Lower lobe of right lung (tissue), 2 donors: ENCODE results near the gene C9orf78. TPM values are rescaled to one million over a fixed set of nuclear protein-coding genes. Genes with fewer than 3 reads are reported as not detected.

Experiments
- ATAC-seq, 2 donors: fragments of 200-7000 bp; cut with Tn5 transposase; one replicate each; pipeline ENCODE4 v1.9.1; 2020 to 2022; ENCODE audit warnings: mild to moderate bottlenecking in 2 of 2, moderate library complexity in 2 of 2
- DNase-seq: peaks from one replicate; pipeline ENCODE4 v3.0.0-alpha.2; 2020
- H3K27ac ChIP-seq: fragments of 200-600 bp; one replicate; pipeline ENCODE4 v1.8.0; 2022
- H3K27me3 ChIP-seq: fragments of 200-600 bp; one replicate; pipeline ENCODE4 v1.8.0; 2022; ENCODE audit warnings: low read depth
- H3K36me3 ChIP-seq: fragments of 200-600 bp; one replicate; pipeline ENCODE4 v1.8.0; 2022; ENCODE audit warnings: mild to moderate bottlenecking
- H3K4me1 ChIP-seq: fragments of 200-600 bp; one replicate; pipeline ENCODE4 v1.8.0; 2022
- H3K4me3 ChIP-seq: fragments of 200-600 bp; one replicate; pipeline ENCODE4 v1.8.0; 2022; ENCODE audit warnings: mild to moderate bottlenecking
- H3K9me3 ChIP-seq: fragments of 200-600 bp; one replicate; pipeline ENCODE4 v1.8.0; 2022
- CTCF ChIP-seq: fragments of 200-600 bp; IDR thresholded peaks from one replicate; pipeline ENCODE4 v1.8.0; 2022; ENCODE audit warnings: antibody characterized with exemption, mild to moderate bottlenecking
- intact Hi-C: fragments of 100-400 bp; cut with DNase I; formaldehyde crosslinking; loops from one replicate; pipeline ENCODE4 v1.11.0; 2022
- total RNA-seq: library from RNA; stranded (reverse); fragmentation: NEBNext Ultra II Directional; extraction: Animal tissue kit (Norgen Biotek cat#: 25700); gene quantifications from one replicate; pipeline ENCODE4 v1.2.1, GENCODE V29; 2021
- donor health status: DM: no; HTN: yes; CAD: no; lungs with severe emphysema.

The C9orf78 gene
- total RNA-seq, 1 donor from 2014 or later, result 42.0 TPM

DNA sequence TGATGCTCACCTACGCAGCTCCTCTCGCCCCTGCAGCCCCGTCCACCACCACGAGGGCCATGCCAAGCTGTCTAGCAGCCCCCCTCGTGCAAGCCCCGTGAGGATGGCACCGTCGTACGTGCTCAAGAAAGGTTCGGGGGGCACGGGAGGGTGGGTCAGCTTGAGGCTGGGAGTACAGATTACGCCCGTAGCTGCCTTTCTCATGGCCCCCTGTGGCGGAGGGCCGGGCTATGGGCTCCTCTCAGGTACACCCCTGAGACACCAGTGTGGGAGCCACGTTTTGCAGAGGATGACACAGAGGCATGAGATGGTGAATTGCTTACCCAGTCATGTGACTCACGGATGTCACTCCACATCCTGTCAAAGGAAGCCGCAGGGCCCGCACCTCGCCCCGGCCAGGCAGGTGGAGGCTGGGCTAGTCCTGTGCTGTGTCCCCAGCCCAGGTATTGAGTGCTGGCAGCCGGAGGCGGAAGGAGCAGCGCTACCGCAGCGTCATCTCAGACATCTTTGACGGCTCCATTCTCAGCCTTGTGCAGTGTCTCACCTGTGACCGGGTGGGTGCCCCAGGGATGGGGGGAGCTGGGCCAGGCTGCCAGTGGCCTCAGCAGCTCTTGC, 33.9 kb upstream of the C9orf78 start:
- peaks cover 38% of the 10 kb centered on the region for H3K36me3 ChIP-seq
- no peak for DNase-seq
- peak overlapping the region; percentile 22 for H3K27ac ChIP-seq
- intact Hi-C loops, result no loop called here
- TF ChIP-seq CTCF, result no peak
- no peak overlapping the region for H3K4me3 ChIP-seq
- no peaks in the 10 kb centered on the region for H3K4me1 ChIP-seq
- ATAC-seq, result peak; percentile 63 to 84
- no peaks in the 10 kb centered on the region for H3K27me3 ChIP-seq
- no peaks in the 10 kb centered on the region for H3K9me3 ChIP-seq

DNA sequence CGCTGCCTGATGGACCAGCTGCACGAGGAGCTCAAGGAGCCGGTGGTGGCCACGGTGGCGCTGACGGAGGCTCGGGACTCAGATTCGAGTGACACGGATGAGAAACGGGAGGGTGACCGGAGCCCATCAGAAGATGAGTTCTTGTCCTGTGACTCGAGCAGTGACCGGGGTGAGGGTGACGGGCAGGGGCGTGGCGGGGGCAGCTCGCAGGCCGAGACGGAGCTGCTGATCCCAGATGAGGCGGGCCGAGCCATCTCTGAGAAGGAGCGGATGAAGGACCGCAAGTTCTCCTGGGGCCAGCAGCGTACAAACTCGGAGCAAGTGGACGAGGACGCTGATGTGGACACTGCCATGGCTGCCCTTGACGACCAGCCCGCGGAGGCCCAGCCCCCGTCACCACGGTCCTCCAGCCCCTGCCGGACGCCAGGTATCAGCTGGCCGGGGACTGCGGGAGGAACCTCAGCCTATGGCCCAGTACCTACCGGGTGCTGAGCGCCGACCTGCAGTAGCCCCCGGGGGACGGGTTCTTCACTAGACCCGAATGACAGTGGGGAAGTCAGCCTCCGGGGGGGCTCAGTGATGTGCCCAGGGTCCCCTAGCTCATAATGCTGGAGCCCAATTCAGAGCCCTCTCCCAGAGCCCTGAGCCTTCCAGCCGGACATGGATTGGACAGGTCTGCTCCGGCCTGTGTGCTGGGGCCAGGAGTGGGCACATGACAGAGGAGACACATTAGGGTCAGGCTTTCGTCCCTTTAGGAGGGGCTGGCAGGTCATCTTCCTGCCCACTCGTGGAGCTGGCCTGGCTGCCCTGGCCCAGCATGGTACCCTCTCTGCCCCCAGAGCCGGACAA, 33.2 kb upstream of the C9orf78 start:
- H3K4me1 ChIP-seq, result no peaks in the 10 kb centered on the region
- no peaks in the 10 kb centered on the region for H3K27me3 ChIP-seq
- no peak overlapping the region for H3K4me3 ChIP-seq
- ATAC-seq (peak in 1 of 2 donors; percentile 4), DNase-seq (no peak)
- peaks cover 32% of the 10 kb centered on the region for H3K36me3 ChIP-seq
- H3K27ac ChIP-seq, result peak overlapping the region; percentile 18
- H3K9me3 ChIP-seq, result no peaks in the 10 kb centered on the region
- intact Hi-C loops, result no loop called here
- no peak for TF ChIP-seq CTCF

DNA sequence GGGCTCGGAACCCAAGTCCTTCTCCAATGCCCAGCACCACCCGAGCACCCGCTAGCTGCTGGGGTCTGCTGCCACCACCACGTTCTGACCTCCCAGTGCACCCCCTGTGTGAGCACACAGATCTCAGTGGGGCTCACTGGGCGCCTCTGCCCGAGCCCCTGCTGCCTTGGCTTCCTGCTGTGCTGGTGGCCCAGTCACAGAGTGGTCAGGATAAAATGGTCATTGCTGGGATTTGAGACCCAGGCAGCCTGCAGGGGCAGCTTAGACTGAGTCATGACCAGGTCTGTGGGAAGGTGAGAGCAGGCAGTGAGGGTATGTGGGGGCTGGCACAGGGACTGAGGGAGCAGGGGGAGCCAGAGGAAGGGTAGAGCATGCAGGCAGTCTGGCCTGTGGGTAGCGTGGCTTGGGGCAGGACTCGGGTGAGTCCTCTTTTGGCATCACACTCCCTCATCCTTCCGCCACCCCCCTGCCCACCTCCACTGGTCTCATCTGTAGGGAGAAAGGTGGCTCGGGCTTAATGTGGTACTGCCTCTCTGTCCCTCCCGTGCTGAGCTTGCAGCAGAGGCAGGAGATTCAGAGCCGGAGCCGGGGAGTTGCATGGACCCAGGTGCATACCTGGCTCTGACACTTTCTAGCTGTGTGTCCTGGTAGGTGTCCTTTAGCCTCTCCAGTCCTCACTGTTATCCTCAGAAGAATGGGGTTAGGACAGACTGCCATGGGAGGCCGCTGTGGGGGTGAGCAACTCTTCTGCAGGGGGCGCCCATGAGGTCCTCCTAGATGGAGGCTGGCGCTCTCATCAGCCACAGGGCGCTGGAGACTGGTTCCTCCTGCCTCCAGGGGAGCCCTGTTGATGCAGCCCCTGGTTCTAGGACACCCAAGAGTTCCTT, 32.3 kb upstream of the C9orf78 start:
- no peaks in the 10 kb centered on the region for H3K27me3 ChIP-seq
- intact Hi-C loops, result no loop called here
- H3K4me3 ChIP-seq, result no peak overlapping the region
- H3K36me3 ChIP-seq, result peaks cover 40% of the 10 kb centered on the region
- no peaks in the 10 kb centered on the region for H3K9me3 ChIP-seq
- H3K27ac ChIP-seq, result no peak overlapping the region
- ATAC-seq (no peak), DNase-seq (no peak)
- H3K4me1 ChIP-seq, result no peaks in the 10 kb centered on the region
- no peak for TF ChIP-seq CTCF

DNA sequence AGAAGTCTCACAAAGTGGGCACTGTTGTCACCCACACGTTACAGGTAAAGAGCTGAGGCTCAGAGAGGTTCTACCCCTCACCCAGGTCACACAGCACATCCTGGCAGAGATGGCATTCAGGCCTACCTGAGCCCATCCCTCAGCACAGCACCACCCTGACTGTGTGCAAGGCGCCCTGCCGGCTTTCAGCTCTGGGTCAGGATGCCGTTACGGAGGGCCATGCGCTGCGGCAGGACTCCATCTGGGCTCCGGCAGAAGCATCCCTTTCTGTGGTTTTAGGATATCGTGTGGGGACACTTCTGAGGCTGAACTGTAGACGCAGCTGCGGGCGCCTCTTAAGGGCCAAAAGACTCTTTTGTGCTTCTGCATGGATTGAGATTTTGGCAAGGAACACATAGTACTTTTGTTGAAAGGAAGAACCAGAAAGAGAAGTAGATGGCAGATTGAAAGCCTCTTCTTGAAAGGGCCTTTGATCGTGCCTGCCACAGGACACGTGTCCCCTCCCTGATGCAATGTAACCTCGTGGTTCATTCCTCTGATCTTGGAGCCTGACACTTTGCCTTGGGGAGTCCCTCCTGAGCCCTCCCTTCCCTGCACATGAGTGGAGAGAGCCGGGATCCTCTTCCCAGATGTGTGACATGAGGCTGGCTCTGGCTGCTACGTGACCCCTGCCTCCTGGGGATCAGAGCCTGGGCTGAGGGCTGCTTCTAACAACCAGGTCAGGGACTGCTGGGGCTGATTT, 31.5 kb upstream of the C9orf78 start:
- H3K27me3 ChIP-seq, result no peaks in the 10 kb centered on the region
- DNase-seq (no peak), ATAC-seq (peak in 1 of 2 donors; percentile 11)
- H3K9me3 ChIP-seq, result no peaks in the 10 kb centered on the region
- no peak overlapping the region for H3K4me3 ChIP-seq
- no peaks in the 10 kb centered on the region for H3K4me1 ChIP-seq
- intact Hi-C loops, result no loop called here
- H3K27ac ChIP-seq, result no peak overlapping the region
- TF ChIP-seq CTCF, result no peak
- H3K36me3 ChIP-seq, result peaks cover 48% of the 10 kb centered on the region
